Eye (tissue), 1 donor: ENCODE measurements around the gene HACD2.
A peak's percentile ranks its signal among the peaks of the same experiment; 100 is the strongest.

ENCODE experiments used
- DNase-seq: peaks from one replicate; pipeline ENCODE4 v3.0.0-alpha.2; 2015

HACD2 gene

DNA sequence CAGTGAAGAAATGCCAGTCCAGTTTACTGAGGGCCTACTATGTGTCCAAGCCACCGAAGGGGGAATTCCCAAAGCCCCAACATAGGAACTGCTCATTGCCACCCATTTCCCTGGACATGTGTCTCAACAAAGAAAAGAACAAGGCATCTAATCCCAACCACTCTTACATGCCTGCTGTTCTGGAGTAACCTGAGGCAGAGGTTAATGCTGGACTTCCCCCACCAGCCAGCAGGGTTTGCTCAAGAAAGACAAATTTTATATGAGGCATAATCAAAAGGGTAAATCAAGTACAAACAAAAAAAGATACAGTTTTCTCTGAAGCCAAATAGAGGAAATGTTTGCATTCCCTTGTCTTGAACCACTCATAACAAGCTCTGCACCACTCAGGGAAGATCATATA, 140.1 kb downstream of the HACD2 start:
- no peak for DNase-seq

DNA sequence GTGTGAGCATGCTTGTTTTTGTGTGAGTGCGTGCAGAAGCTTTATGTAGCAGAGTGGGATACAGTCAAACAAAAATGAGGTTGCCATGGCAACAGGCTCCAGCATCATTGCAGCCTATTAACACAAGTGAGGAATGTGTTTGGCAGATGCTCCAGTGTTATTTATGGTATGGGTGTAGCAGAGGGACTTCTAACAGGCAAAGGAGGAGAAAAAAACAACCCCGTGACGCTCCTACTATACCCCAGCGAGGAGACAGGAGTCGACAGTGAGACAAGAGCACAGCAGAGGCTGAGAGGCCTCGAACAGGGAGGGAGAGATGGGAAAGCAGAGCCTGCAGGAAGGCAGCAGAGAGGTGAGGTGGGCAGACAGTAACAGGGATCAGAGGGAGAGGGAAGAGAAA, 140.8 kb downstream of the HACD2 start:
- DNase-seq, result peak; percentile 79

- no peak for DNase-seq
Measured at GRCh38 chr3:123442908-123443307, 141.9 kb downstream of the HACD2 start.

DNA sequence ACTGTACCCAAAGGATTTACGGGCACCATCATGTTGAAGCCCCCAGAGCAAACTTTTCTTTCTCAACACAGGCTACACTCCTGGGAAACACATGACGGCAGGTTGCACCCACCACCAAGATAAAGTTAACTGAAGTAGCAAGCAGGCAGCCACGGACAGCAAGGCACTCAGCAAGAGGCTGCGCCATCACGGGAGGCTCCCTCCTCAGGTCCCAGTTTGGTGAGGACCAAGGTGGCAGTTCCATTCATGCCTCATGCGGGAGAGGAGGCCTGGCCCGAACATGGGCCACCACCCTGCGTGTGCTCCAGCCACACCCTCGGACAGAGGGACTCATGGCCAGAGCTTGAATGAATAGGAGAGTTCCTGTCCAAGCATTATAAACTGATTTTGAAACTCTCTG, 142.7 kb downstream of the HACD2 start:
- DNase-seq, result no peak
